Upper lobe of left lung (tissue), 6 donors: ENCODE measurements around the gene CLCN6. TPM values are rescaled to one million over a fixed set of nuclear protein-coding genes. Genes with fewer than 3 reads are reported as not detected.

Experiments used
- ATAC-seq, 2 donors: fragments of 200-7000 bp; cut with Tn5 transposase; one replicate each; pipeline ENCODE4 v1.9.1; 2022; ENCODE audit warnings: mild to moderate bottlenecking in 2 of 2, moderate library complexity in 2 of 2; ENCODE audit not compliant: low FRiP score in 2 of 2
- DNase-seq, 2 donors: peaks; one replicate each; pipeline ENCODE4 v3.0.0-alpha.2; 2019 to 2020
- H3K27ac ChIP-seq, 4 donors: fragments of 200-600 bp; sonication (generic); one replicate each; pipeline ENCODE4 v1.5.1; 2016 to 2019
- H3K27me3 ChIP-seq, 4 donors: fragments of 200-600 bp; sonication (generic); one replicate each; pipeline ENCODE4 v1.5.1; 2017 to 2019
- H3K36me3 ChIP-seq, 4 donors: fragments of 200-600 bp; sonication (generic); one replicate each; pipeline ENCODE4 v1.5.1; 2016 to 2019
- H3K4me1 ChIP-seq, 4 donors: fragments of 200-600 bp; sonication (generic); one replicate each; pipeline ENCODE4 v1.5.1; 2018 to 2019
- H3K4me3 ChIP-seq, 4 donors: fragments of 200-600 bp; sonication (generic); one replicate each; pipeline ENCODE4 v1.5.1; 2017 to 2019; ENCODE audit warnings: mild to moderate bottlenecking in 2 of 4, moderate library complexity in 1 of 4
- H3K9me3 ChIP-seq, 4 donors: fragments of 200-600 bp; sonication (generic); one replicate each; pipeline ENCODE4 v1.5.1; 2018 to 2019
- CTCF ChIP-seq, 6 experiments: fragments of 450-650 bp in 4 of 6; fragments of 200-600 bp in 2 of 6; sonication (generic) in 2 of 6; IDR thresholded peaks; one replicate each; pipeline ENCODE4 v1.5.1; 2016 to 2019; ENCODE audit warnings: antibody characterized with exemption in 6 of 6
- EP300 ChIP-seq, 4 donors: sonication (generic); formaldehyde crosslinking; IDR thresholded peaks; one replicate each; pipeline ENCODE4 v1.5.1; 2017; ENCODE audit warnings: antibody characterized with exemption in 4 of 4, control low read depth in 2 of 4
- POLR2A ChIP-seq, 4 donors: fragments of 450-650 bp; IDR thresholded peaks; one replicate each; pipeline ENCODE4 v1.5.1; 2016 to 2017; ENCODE audit warnings: antibody characterized with exemption in 4 of 4, mild to moderate bottlenecking in 2 of 4
- POLR2AphosphoS5 ChIP-seq, 2 donors: sonication (generic); formaldehyde crosslinking; IDR thresholded peaks; one replicate each; pipeline ENCODE4 v1.5.1; 2017; ENCODE audit warnings: antibody characterized with exemption in 2 of 2
- WGBS, 2 donors: methylation state at CpG; one replicate each; pipeline ENCODE4 v1.1.5; 2017 to 2018; 5-methylcytosine and 5-hydroxymethylcytosine counted together
- total RNA-seq, 6 donors: library from RNA; depleted of rRNA in 4 of 6; stranded (reverse); fragments of >200 nt in 4 of 6; gene quantifications; one replicate each; pipeline versions ENCODE4 v1.1.0 to v1.2.1, GENCODE V29; 2016 to 2021
- donor health status: DM: no; HTN: no; CAD: no; lungs with moderate emphysema.
- donor health status: DM: no; HTN: yes; CAD: no; lungs with severe emphysema.

The CLCN6 gene
- total RNA-seq, 6 donors from 2014 or later: 21.6 to 96.4 (median 33.0) TPM

GRCh38 chr1:11761988-11762406 is 44.0 kb upstream of the CLCN6 start, which contains the start of gene C1orf167:
Gene C1orf167 (plus strand): TSS chr1:11762193. CDS start chr1:11764401, 2,208 bp downstream.
- 6 to 11% methylated on average over 25 of the region's 29 CpGs for WGBS, 2 donors
- peaks cover 7 to 10% (median 8%) of the 10 kb centered on the region in 4 donors for H3K4me1 ChIP-seq
- peaks cover 0 to 8% (median 2%) of the 10 kb centered on the region in 4 donors for H3K27me3 ChIP-seq
- no peaks in the 10 kb centered on the region for H3K36me3 ChIP-seq
- no peak within 1 kb of the TSS for H3K4me3 ChIP-seq
- TF ChIP-seq EP300 (IDR thresholded peaks at IDR 0.05): no peak
- no peak within 1 kb of the TSS for H3K27ac ChIP-seq
- H3K9me3 ChIP-seq: no peaks in the 10 kb centered on the region
- ATAC-seq: peak in 1 of 2 donors; percentile 29
- DNase-seq: peak in 1 of 2 donors; percentile 88

- WGBS, 2 donors: 95 to 100% methylated on average over 1 to 3 of the region's 3 CpGs
- Histone ChIP-seq H3K27me3 (peaks cover 0 to 8% (median 2%) of the 10 kb centered on the region in 4 donors), H3K4me3 (no peak overlapping the region), H3K9me3 (no peaks in the 10 kb centered on the region), H3K27ac (no peak overlapping the region), H3K36me3 (no peaks in the 10 kb centered on the region), H3K4me1 (peaks cover 7 to 10% (median 8%) of the 10 kb centered on the region in 4 donors)
- DNase-seq (no peak), ATAC-seq (no peak)
- TF ChIP-seq POLR2AphosphoS5 (IDR thresholded peaks at IDR 0.05) (no peak), POLR2A (IDR thresholded peaks at IDR 0.05) (no peak), CTCF (IDR thresholded peaks at IDR 0.05) (no peak), EP300 (IDR thresholded peaks at IDR 0.05) (no peak)
Measured at GRCh38 chr1:11764115-11764514, 41.9 kb upstream of the CLCN6 start.

- DNase-seq (no peak), ATAC-seq (no peak)
- Histone ChIP-seq H3K36me3 (no peaks in the 10 kb centered on the region), H3K27me3 (peaks cover 0 to 8% (median 2%) of the 10 kb centered on the region in 4 donors), H3K27ac (no peak overlapping the region), H3K9me3 (no peaks in the 10 kb centered on the region), H3K4me1 (peaks cover 7 to 10% (median 8%) of the 10 kb centered on the region in 4 donors), H3K4me3 (no peak overlapping the region)
- TF ChIP-seq POLR2A (IDR thresholded peaks at IDR 0.05) (no peak), EP300 (IDR thresholded peaks at IDR 0.05) (no peak), CTCF (IDR thresholded peaks at IDR 0.05) (no peak), POLR2AphosphoS5 (IDR thresholded peaks at IDR 0.05) (no peak)
- 76 to 91% methylated on average over 6 to 7 of the region's 7 CpGs for WGBS, 2 donors
Measured at GRCh38 chr1:11764519-11764918, 41.5 kb upstream of the CLCN6 start.

GRCh38 chr1:11765661-11766428 is 40.1 kb upstream of the CLCN6 start:
- peaks cover 7 to 10% (median 8%) of the 10 kb centered on the region in 4 donors for H3K4me1 ChIP-seq
- DNase-seq: no peak
- H3K27ac ChIP-seq: no peak overlapping the region
- ATAC-seq: peak in 1 of 2 donors; percentile 47
- no peak for TF ChIP-seq EP300 (IDR thresholded peaks at IDR 0.05)
- no peak for TF ChIP-seq POLR2A (IDR thresholded peaks at IDR 0.05)
- no peaks in the 10 kb centered on the region for H3K36me3 ChIP-seq
- H3K4me3 ChIP-seq: no peak overlapping the region
- WGBS, 2 donors: 88 to 90% methylated on average over 3 to 17 of the region's 19 CpGs
- H3K27me3 ChIP-seq: peaks cover 0 to 8% (median 2%) of the 10 kb centered on the region in 4 donors
- no peaks in the 10 kb centered on the region for H3K9me3 ChIP-seq

GRCh38 chr1:11766429-11766776 is 39.6 kb upstream of the CLCN6 start:
- TF ChIP-seq CTCF (IDR thresholded peaks at IDR 0.05) (no peak), POLR2A (IDR thresholded peaks at IDR 0.05) (no peak), POLR2AphosphoS5 (IDR thresholded peaks at IDR 0.05) (no peak), EP300 (IDR thresholded peaks at IDR 0.05) (no peak)
- no peak for DNase-seq
- 79 to 100% methylated on average over 1 to 11 of the region's 14 CpGs for WGBS, 2 donors

More at GRCh38 chr1:11766429-11766776, 39.6 kb upstream of the CLCN6 start:
- no peaks in the 10 kb centered on the region for H3K9me3 ChIP-seq
- no peak overlapping the region for H3K4me3 ChIP-seq
- H3K4me1 ChIP-seq: peaks cover 7 to 10% (median 8%) of the 10 kb centered on the region in 4 donors
- no peak for ATAC-seq
- H3K36me3 ChIP-seq: no peaks in the 10 kb centered on the region
- H3K27ac ChIP-seq: no peak overlapping the region
- H3K27me3 ChIP-seq: peaks cover 0 to 7% (median 2%) of the 10 kb centered on the region in 4 donors
